ENCODE measurements around the gene SIGLEC12.

GRCh38 chr19:51468545-51468920 is 33.1 kb downstream of the SIGLEC12 start:
- TF ChIP-seq CTCF (IDR thresholded peaks at IDR 0.05; ENCODE audit: borderline replicate concordance, extremely low read depth, low read length, poor library complexity, severe bottlenecking) (no peak), EZH2 (IDR thresholded peaks at IDR 0.05; ENCODE audit: borderline replicate concordance, low read depth, low read length, severe bottlenecking) (no peak)
